ENCODE measurements around the gene RALGAPA2.

DNA sequence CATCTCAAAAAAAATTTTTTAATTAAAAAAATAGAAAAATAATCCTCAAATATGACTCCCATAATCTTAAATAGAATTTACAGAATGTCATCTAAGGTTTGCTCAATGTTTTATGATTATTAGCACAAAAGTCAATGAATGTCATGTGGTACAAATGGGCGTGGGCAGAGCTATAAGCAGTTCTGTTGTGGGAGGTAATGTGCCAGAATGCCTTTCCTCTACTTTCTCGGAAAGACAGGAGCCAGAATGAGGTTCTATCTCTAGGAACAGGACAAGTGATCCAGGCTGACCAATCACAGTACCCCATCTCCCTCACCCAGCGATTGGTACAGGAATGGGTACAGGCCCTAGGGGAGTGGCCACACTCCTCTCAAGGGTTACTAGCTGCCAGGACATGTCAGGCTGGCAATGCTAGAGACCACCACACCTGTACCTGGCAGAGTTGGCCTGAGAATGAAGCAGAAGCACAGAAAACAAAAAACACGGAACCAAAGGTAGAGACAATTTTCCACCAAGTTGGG lies 15.1 kb downstream of the RALGAPA2 start:
- TF ChIP-seq CTCF (IDR thresholded peaks at IDR 0.05) (no peak), EP300 (IDR thresholded peaks at IDR 0.05) (no peak)

Measured in esophagus muscularis mucosa (tissue), 3 donors.